NT2/D1 (cell line): Measurements from ENCODE around the gene SH2D3C.

ENCODE experiments used
- DNase-seq: peaks from one replicate; pipeline ENCODE4 v3.0.0-alpha.2; 2011; ENCODE audit warnings: low read depth, low spot score
- H3K27me3 ChIP-seq: 2 replicates; pipeline ENCODE4 v1.6.0; 2011; ENCODE audit warnings: mild to moderate bottlenecking; ENCODE audit not compliant: insufficient read length, insufficient read depth
- H3K36me3 ChIP-seq: 2 replicates; pipeline ENCODE4 v1.6.1; 2011; ENCODE audit warnings: mild to moderate bottlenecking, low read length, mixed read lengths; ENCODE audit not compliant: insufficient read depth, insufficient read length
- H3K4me1 ChIP-seq: 2 replicates; pipeline ENCODE4 v1.5.1; 2011; ENCODE audit not compliant: insufficient read depth, insufficient read length
- H3K4me3 ChIP-seq: 2 replicates; pipeline ENCODE4 v1.5.1; 2011; ENCODE audit warnings: low read depth; ENCODE audit not compliant: insufficient read length
- H3K9ac ChIP-seq: 2 replicates; pipeline ENCODE4 v1.6.0; 2011; ENCODE audit warnings: low read depth; ENCODE audit not compliant: insufficient read length
- H3K9me3 ChIP-seq: 2 replicates; pipeline ENCODE4 v1.5.1; 2011; ENCODE audit warnings: mild to moderate bottlenecking, low read length; ENCODE audit not compliant: insufficient read depth
- SUZ12 ChIP-seq: IDR thresholded peaks from 2 replicates; pipeline ENCODE4 v1.6.1; 2011; ENCODE audit not compliant: insufficient read length, insufficient read depth; ENCODE audit errors: extremely low read depth
- YY1 ChIP-seq: IDR thresholded peaks from 2 replicates; pipeline ENCODE4 v1.6.1; 2011; ENCODE audit not compliant: insufficient read length, insufficient read depth
- ZNF274 ChIP-seq: IDR thresholded peaks from 2 replicates; pipeline ENCODE4 v1.6.1; 2011; ENCODE audit warnings: mild to moderate bottlenecking, low read depth, low read length

The SH2D3C gene

DNA sequence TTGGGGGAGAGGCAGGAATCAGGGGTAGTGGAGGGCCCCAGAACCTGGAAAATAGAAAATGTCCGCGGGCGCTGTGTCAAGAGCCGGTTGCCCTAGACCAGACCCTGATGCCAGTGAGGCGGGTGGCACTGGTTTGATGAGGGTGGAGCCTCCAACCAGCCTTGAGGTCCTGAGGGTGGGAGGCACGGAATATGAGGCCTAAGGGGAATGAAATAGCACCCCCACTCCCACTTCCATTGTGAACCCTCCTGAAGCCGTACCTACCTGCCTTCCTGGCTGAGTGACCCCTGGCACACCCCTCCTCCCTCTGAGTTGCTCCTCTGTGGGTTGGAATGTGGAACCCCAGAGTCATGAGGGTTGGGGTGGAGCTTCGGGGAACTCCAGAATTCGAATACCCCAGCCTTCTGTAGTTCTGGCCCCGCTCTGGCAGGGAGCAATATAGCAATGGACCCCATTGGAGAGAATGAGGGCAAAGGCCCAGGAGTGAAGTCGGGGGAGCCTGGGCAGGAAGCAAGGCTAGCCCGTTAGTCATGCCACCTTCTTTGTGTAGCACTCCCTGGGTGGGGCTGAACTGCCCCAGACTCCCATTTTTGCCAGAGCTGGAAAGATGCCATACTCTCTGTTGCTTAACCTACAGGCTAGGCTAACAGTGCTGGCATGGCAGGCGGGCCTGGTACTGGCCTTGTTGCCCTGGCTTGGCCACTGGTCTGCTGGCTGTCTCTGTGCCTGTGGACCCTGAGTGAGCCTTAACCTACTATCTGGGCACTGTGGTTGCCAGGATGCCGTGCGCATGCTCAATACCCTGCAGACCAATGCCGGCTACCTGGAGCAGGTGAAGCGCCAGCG is 25.3 kb upstream of the SH2D3C start:
- peaks cover 9% of the 10 kb centered on the region for H3K4me1 ChIP-seq
- no peak for DNase-seq
- TF ChIP-seq SUZ12 (no peak), ZNF274 (no peak), YY1 (no peak)

DNA sequence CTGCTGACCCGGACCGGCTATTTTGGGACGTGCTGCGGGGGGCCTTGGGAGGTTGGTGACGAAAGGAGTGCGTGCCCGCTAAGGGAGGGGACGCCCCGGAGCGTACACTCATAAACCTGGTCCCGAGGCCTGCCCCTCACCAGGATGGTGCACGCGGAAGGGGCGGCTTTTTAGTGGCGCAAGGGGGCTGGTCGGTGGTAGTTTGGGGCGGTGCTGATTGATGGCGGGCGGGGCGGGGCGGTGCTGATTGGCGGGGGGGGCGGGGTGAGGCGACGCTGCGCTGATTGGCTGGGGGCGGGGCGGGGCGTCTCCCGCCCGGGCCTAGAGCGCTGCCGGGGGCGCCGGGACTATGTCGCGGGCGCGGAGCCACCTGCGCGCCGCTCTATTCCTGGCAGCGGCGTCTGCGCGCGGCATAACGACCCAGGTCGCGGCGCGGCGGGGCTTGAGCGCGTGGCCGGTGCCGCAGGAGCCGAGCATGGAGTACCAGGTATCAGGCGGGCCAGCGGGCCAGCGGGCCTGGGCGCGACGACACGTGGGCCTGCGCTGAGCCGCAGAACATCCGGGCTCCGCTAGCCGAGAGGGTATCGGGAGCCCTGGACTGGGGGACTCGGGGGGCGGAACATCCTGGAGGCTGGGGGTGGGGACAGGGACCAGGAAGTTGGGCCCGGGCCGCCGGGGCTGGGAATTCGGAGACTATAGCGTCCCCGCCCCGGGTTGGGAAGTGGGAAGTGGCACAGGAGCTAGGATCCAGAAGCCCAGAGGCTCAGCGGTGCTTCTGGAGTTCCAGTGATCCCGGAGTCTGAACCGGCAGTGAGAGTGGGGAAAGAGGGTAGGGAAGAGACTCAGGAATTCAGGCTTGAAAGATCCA is 24.3 kb upstream of the SH2D3C start, which contains the start of gene FPGS:
TSS of gene FPGS (plus strand) at position 307 of the 868 bp plus-strand sequence. CDS start at position 350, 43 bp downstream.
- peaks cover 40% of the 10 kb centered on the region for H3K36me3 ChIP-seq
- H3K9ac ChIP-seq: peak within 1 kb of the TSS; percentile 96
- peak within 1 kb of the TSS; percentile 96 for H3K4me3 ChIP-seq
- peak; percentile 81 for DNase-seq
- H3K27me3 ChIP-seq: no peaks in the 10 kb centered on the region
- H3K9me3 ChIP-seq: no peaks in the 10 kb centered on the region
- TF ChIP-seq YY1 (no peak), ZNF274 (no peak), SUZ12 (no peak)
- H3K4me1 ChIP-seq: peaks cover 6% of the 10 kb centered on the region

More for the DNA sequence above, 25.3 kb upstream of the SH2D3C start:
- H3K9ac ChIP-seq: peak overlapping the region; percentile 96
- H3K9me3 ChIP-seq: no peaks in the 10 kb centered on the region
- H3K4me3 ChIP-seq: peak overlapping the region; percentile 96
- peaks cover 49% of the 10 kb centered on the region for H3K36me3 ChIP-seq
- no peaks in the 10 kb centered on the region for H3K27me3 ChIP-seq

DNA sequence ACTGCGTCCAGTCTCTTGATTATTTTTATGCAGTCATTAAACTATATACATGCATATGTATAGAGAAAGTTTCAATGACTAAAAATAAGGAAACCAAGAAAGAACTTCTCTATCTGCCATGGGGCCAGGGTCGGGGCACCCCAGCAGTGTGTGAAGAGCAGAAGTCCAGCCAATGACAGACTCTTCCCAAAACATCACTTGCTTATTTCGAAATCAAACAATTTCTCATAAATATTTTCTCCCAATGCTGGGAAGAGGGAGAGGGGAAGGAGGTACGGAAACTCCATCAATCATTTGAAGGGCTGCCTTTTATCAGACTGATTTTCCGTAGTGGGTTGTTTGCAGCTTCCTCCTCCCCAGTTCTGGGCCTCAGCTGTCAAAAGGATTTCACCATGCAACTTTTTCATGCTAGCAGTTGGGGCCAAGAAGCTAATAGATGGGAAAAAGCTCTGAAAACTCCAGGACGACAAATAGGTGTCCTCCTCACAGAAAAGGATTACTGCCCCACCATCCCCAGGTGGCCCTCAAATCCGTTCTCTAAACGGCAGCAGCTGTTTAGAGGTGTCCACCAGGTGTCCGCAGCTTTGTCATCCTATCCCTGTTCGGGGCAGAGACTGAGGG is 23.6 kb upstream of the SH2D3C start:
- Histone ChIP-seq H3K36me3 (peaks cover 32% of the 10 kb centered on the region), H3K27me3 (no peaks in the 10 kb centered on the region), H3K4me3 (peak overlapping the region; percentile 34), H3K9ac (peak overlapping the region; percentile 65), H3K4me1 (peaks cover 6% of the 10 kb centered on the region), H3K9me3 (no peaks in the 10 kb centered on the region)
- TF ChIP-seq ZNF274 (no peak), SUZ12 (no peak), YY1 (no peak)
- peak; percentile 58 for DNase-seq

DNA sequence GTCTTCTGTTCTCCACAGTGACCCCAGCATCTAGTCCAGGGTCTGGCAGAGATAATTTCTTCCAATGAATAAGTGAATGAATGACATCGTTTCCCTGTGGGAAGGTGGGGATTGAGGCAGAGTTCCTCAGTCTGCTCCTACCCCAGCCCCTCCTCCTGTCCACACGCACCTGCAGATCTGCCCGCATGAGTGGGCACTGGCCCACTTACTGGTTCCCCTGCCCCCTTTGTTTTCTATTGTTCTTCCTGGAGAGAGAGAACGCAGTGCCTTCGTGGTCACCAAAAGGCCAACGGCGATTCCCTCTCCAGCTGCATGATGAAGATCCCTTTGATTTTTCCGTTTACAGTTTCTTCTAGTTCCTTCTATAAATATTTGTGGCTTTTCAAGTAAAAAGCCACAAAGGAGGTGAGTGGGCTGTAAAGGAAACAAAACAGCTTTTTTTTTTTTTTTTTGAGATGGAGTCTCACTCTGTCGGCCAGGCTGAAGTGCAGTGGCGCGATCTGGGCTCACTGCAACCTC is 18.4 kb upstream of the SH2D3C start:
- Histone ChIP-seq H3K9me3 (no peaks in the 10 kb centered on the region), H3K4me3 (no peak overlapping the region), H3K9ac (no peak overlapping the region), H3K4me1 (peaks cover 5% of the 10 kb centered on the region), H3K36me3 (peaks cover 19% of the 10 kb centered on the region), H3K27me3 (no peaks in the 10 kb centered on the region)
- DNase-seq: no peak
- TF ChIP-seq YY1: no peak
- TF ChIP-seq SUZ12: no peak
- no peak for TF ChIP-seq ZNF274

DNA sequence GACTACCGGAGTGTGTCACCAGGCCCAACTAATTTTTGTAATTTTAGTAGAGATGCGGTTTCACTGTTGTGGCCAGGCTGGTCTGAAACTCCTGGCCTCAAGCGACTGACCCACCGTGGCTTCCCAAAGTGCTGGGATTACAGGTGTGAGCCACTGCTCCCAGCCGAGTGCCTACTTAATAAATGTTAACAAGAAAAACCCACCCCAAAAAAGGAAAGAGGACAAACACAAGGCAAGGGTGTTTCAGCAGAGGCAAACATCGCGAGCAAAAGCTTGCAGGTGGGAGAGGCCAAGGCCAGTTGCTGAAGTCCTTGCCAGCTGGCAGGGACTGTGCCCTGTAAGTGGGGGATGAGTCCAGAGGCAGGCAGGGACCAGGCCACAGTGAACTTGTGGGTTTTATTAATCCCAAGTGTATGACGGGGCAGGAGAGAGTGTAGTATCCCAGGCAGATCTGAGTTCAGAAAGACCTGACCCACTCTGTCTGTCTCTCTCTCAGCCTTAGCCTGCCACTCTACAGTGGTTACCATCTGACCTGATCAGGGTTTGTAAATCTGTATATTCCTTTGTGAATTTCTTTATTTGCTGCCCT is 17.9 kb upstream of the SH2D3C start:
- TF ChIP-seq SUZ12: no peak
- TF ChIP-seq ZNF274: no peak
- TF ChIP-seq YY1: no peak
- H3K4me1 ChIP-seq: peaks cover 5% of the 10 kb centered on the region
- H3K36me3 ChIP-seq: peaks cover 25% of the 10 kb centered on the region
- H3K9ac ChIP-seq: no peak overlapping the region
- no peaks in the 10 kb centered on the region for H3K27me3 ChIP-seq
- H3K4me3 ChIP-seq: no peak overlapping the region
- H3K9me3 ChIP-seq: no peaks in the 10 kb centered on the region
- no peak for DNase-seq

GRCh38 chr9:127794001-127794791 is 15.7 kb upstream of the SH2D3C start:
- no peak for DNase-seq
- TF ChIP-seq ZNF274 (no peak), SUZ12 (no peak), YY1 (no peak)
- Histone ChIP-seq H3K9ac (no peak overlapping the region), H3K27me3 (no peaks in the 10 kb centered on the region), H3K36me3 (peaks cover 46% of the 10 kb centered on the region), H3K9me3 (no peaks in the 10 kb centered on the region), H3K4me1 (peaks cover 8% of the 10 kb centered on the region), H3K4me3 (no peak overlapping the region)
